ENCODE results near the gene SCEL. TPM values are rescaled to one million over a fixed set of nuclear protein-coding genes. Genes with fewer than 3 reads are reported as not detected.
"Not testable (repeated sequence)": the region's sequence is repeated elsewhere in the genome, so short reads cannot be mapped to it uniquely, and the experiment has no call there.

Gene SCEL
- total RNA-seq, 1 experiment from 2014 or later: 0.29 TPM

- DNase-seq (ENCODE audit: low read depth): not testable (repeated sequence)
These were observed 126.8 kb downstream of the SCEL start for GRCh38 chr13:77662301-77662700.

GRCh38 chr13:77662831-77663230 lies 127.3 kb downstream of the SCEL start:
- not testable (repeated sequence) for DNase-seq (ENCODE audit: low read depth)

GRCh38 chr13:77674852-77675251 lies 139.3 kb downstream of the SCEL start:
- no peak for DNase-seq (ENCODE audit: low read depth)

GRCh38 chr13:77678691-77679235 lies 143.3 kb downstream of the SCEL start:
- DNase-seq (ENCODE audit: low read depth): no peak

- no peak for DNase-seq (ENCODE audit: low read depth)
These were observed 152.3 kb downstream of the SCEL start for GRCh38 chr13:77687799-77688198.

GRCh38 chr13:77691871-77692270 lies 156.4 kb downstream of the SCEL start:
- no peak for DNase-seq (ENCODE audit: low read depth)

- DNase-seq (ENCODE audit: low read depth): no peak
These were observed 157.4 kb downstream of the SCEL start for GRCh38 chr13:77692746-77693448.

- no peak for DNase-seq (ENCODE audit: low read depth)
These were observed 158.0 kb downstream of the SCEL start for GRCh38 chr13:77693449-77693940.

Other genes with a start within 250 kb of the SCEL start
- gene MYCBP2, start 208.6 kb upstream of the SCEL start, total RNA-seq (2014; rRNA removed; shearing (Covaris generic)): 16.8 and 28.7 TPM in 2 replicates
- 6.7 and 7.2 TPM in 2 replicates for gene SLAIN1, start 162.0 kb downstream of the SCEL start, total RNA-seq (2014; rRNA removed; shearing (Covaris generic))

Measured in Daoy (cell line).